Neutrophil (primary cell): ENCODE measurements around the gene PSMB4.
A peak's percentile ranks its signal among the peaks of the same experiment; 100 is the strongest.
"Not testable (repeated sequence)": the region's sequence is repeated elsewhere in the genome, so short reads cannot be mapped to it uniquely, and the experiment has no call there.

Source experiments
- H3K27ac ChIP-seq: fragments of 200-600 bp; sonication (generic); 2 replicates; pipeline ENCODE4 v1.5.1; 2016; ENCODE audit warnings: mild to moderate bottlenecking, moderate library complexity
- H3K27me3 ChIP-seq: fragments of 200-600 bp; sonication (generic); 2 replicates; pipeline ENCODE4 v1.6.0; 2016; ENCODE audit warnings: mild to moderate bottlenecking
- H3K36me3 ChIP-seq: fragments of 200-600 bp; sonication (generic); 2 replicates; pipeline ENCODE4 v1.5.1; 2017
- H3K4me1 ChIP-seq, 2 experiments: fragments of 200-600 bp in 1 of 2; sonication (generic) in 1 of 2; 1 replicate in 1 of 2; 2 replicates in 1 of 2; pipeline versions ENCODE4 v1.5.1 to v1.6.1; 2013 to 2016; ENCODE audit warnings: low read depth in 1 of 2, low read length in 1 of 2, mild to moderate bottlenecking in 1 of 2, moderate library complexity in 1 of 2; ENCODE audit not compliant: control insufficient read depth in 1 of 2, insufficient read depth in 1 of 2
- H3K4me3 ChIP-seq, 2 experiments: fragments of 200-600 bp in 1 of 2; sonication (generic) in 1 of 2; 1 replicate in 1 of 2; 2 replicates in 1 of 2; pipeline ENCODE4 v1.5.1; 2013 to 2016; ENCODE audit warnings: low read depth in 1 of 2, low read length in 1 of 2, mild to moderate bottlenecking in 1 of 2, moderate library complexity in 1 of 2
- H3K9me3 ChIP-seq: fragments of 200-600 bp; sonication (generic); 2 replicates; pipeline ENCODE4 v1.5.1; 2016
- TF ChIP-seq, protein P1 (sequence below): fragments of 200-600 bp; sonication (generic); IDR thresholded peaks from 2 replicates; pipeline ENCODE4 v1.5.1; 2016; ENCODE audit warnings: antibody characterized with exemption

The PSMB4 gene

DNA sequence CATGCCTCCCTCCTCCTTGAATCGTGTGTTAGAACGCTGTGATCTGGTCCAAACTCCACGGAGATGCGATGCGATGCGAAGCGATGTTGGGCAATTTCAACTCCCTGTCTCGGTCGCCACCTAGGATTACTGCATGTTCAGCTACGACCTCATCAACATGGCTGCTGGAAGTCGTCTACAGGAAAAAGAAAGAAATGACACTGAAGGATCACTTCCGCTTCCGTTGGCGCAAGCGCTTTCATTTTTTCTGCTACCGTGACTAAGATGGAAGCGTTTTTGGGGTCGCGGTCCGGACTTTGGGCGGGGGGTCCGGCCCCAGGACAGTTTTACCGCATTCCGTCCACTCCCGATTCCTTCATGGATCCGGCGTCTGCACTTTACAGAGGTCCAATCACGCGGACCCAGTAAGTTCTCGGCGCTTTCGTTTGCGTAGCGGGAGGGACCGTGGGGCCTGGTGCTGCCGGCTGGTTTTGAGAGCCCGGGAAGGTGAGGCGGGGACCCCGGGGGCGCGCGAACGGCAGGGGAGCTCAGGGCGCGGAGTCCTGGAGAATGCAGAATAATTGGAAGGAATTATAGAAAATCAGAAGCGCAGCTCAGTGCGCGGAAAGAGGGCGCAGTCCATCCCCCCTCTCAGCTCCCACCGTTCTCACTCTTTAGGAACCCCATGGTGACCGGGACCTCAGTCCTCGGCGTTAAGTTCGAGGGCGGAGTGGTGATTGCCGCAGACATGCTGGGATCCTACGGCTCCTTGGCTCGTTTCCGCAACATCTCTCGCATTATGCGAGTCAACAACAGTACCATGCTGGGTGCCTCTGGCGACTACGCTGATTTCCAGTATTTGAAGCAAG is at the start of gene PSMB4:
Gene PSMB4, plus strand, starts transcription at position 250 of the 848 bp plus-strand sequence. Its CDS starts 15 bp downstream, at position 265.
- Histone ChIP-seq H3K27ac (peak within 1 kb of the TSS; percentile 92), H3K4me1 (peaks cover 8 to 15% of the 10 kb centered on the region in 2 experiments), H3K27me3 (no peaks in the 10 kb centered on the region), H3K4me3 (peak within 1 kb of the TSS; percentile 87 to 90), H3K36me3 (peaks cover 44% of the 10 kb centered on the region), H3K9me3 (no peaks in the 10 kb centered on the region)
- TF ChIP-seq, protein P1, sequence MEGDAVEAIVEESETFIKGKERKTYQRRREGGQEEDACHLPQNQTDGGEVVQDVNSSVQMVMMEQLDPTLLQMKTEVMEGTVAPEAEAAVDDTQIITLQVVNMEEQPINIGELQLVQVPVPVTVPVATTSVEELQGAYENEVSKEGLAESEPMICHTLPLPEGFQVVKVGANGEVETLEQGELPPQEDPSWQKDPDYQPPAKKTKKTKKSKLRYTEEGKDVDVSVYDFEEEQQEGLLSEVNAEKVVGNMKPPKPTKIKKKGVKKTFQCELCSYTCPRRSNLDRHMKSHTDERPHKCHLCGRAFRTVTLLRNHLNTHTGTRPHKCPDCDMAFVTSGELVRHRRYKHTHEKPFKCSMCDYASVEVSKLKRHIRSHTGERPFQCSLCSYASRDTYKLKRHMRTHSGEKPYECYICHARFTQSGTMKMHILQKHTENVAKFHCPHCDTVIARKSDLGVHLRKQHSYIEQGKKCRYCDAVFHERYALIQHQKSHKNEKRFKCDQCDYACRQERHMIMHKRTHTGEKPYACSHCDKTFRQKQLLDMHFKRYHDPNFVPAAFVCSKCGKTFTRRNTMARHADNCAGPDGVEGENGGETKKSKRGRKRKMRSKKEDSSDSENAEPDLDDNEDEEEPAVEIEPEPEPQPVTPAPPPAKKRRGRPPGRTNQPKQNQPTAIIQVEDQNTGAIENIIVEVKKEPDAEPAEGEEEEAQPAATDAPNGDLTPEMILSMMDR: peak; percentile 61

DNA sequence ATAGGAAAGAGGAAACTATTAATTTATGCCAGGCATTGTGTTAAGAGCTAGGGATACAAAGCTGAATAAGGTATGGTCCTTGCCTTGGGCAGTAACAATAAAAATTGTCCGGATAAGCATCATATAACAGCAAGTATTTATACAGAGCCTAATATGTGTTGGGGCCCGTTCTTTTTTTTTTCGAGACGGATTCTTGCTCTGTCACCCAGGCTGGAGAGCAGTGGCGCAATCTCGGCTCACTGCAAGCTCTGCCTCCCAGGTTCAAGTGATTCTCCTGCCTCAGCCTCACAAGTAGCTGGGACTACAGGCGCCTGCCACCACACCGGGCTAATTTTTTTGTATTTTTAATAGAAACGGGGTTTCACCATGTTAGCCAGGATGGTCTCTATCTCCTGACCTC is 49.0 kb upstream of the PSMB4 start:
- H3K27ac ChIP-seq, H3K36me3 ChIP-seq, H3K27me3 ChIP-seq, H3K9me3 ChIP-seq, H3K4me3 ChIP-seq: not testable (repeated sequence)
- H3K4me1 ChIP-seq: peaks cover 12 to 15% of the 10 kb centered on the region in 2 experiments

DNA sequence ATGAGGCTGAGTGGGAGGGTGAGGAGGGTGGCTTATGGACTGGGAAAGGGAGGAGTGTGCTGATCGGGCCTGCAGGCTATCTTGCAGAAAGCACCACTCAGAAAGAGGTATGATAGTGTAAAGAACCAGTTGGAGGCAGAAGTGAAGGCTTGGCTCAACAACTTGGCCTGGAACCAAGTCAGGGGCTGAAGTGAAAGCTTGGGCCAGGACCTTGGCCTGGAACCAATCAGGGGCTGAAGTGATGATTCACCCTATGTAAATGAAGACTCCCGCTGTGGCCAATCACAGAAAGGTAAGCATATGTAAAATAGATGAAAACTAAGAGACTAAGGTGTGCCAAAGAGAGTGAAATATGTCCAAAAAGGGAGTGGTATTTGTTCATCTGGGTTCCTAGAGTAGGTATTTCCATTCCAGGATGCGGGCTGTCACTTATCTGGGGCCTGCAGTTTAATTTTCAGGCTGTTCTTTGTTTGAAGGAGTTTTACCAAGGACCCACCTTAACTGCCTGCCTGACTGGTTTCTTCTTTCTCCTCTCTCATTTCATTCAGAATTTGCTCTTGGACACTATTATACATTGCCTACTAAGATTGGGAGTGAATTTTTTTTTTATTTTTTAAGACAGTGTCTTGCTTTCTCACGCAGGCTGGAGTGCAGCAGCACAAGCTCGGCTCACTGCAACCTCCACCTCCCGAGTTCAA is 47.2 kb upstream of the PSMB4 start:
- H3K4me1 ChIP-seq: peaks cover 4 to 5% of the 10 kb centered on the region in 2 experiments
- H3K9me3 ChIP-seq: no peaks in the 10 kb centered on the region
- TF ChIP-seq, protein P1: no peak
- H3K27me3 ChIP-seq: no peaks in the 10 kb centered on the region
- no peaks in the 10 kb centered on the region for H3K36me3 ChIP-seq
- H3K4me3 ChIP-seq: no peak overlapping the region
- H3K27ac ChIP-seq: no peak overlapping the region

DNA sequence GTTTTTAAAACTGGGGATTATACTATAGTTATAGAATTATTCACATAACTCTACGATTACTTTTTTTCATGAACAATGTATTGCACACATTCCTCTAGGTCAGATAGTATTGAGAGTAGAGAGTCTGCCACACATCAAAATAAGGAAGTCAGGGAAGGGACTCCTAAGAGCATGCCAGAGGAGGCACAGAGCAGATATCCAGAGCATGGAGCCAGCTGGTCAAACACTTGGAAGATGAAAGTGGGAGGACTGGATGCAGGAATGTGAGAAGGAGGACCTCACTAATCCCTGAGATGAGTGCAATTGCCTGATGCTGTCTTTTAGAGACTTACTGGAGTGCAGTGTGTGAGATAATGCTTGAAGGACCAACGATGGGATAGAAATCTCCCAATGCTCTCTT is 42.7 kb upstream of the PSMB4 start:
- Histone ChIP-seq H3K9me3 (no peaks in the 10 kb centered on the region), H3K36me3 (no peaks in the 10 kb centered on the region), H3K4me3 (no peak overlapping the region), H3K27me3 (no peaks in the 10 kb centered on the region), H3K27ac (no peak overlapping the region), H3K4me1 (no peaks in the 10 kb centered on the region)
- TF ChIP-seq, protein P1: no peak

DNA sequence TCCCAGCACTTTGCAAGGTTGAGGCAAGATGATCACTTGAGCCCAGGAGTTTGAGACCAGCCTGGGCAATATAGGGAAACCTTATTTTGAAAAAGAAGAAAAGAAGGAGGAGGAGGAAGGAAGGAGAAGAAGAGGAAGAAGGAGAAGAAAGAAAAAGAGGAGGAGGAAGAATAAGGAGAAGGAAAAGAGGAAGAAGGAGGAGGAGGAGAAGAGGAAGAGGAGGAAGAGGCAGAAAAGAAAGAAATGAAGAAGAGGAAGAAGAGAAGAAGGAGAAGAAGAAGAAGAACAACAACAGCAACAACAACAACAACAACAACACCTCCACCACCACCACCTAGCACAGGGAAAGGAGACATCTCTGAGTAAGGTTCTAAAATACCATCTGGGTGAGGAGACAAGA is 37.5 kb upstream of the PSMB4 start:
- Histone ChIP-seq H3K27ac (peak overlapping the region; percentile 38), H3K4me1 (no peaks in the 10 kb centered on the region), H3K9me3 (peaks cover 3% of the 10 kb centered on the region), H3K36me3 (no peaks in the 10 kb centered on the region), H3K4me3 (no peak overlapping the region), H3K27me3 (no peaks in the 10 kb centered on the region)
- TF ChIP-seq, protein P1: no peak
